Right lobe of liver (tissue), 4 donors: ENCODE data around the gene SPATA6L.

Experiments
- CTCF ChIP-seq, 4 donors: fragments of 200-600 bp in 3 of 4; fragments of 450-650 bp in 1 of 4; IDR thresholded peaks; one replicate each; pipeline versions ENCODE4 v1.5.1 to v1.8.0; 2016 to 2022; ENCODE audit warnings: antibody characterized with exemption in 4 of 4, mild to moderate bottlenecking in 2 of 4
- POLR2A ChIP-seq: fragments of 450-650 bp; IDR thresholded peaks from one replicate; pipeline ENCODE4 v1.6.1; 2017; ENCODE audit warnings: antibody characterized with exemption, mild to moderate bottlenecking
- donor health status: DM: no; HTN: no; CAD: no.
- donor health status: DM: no; HTN: no; CAD: no.
- donor health status: DM: no; HTN: yes; CAD: no.

DNA sequence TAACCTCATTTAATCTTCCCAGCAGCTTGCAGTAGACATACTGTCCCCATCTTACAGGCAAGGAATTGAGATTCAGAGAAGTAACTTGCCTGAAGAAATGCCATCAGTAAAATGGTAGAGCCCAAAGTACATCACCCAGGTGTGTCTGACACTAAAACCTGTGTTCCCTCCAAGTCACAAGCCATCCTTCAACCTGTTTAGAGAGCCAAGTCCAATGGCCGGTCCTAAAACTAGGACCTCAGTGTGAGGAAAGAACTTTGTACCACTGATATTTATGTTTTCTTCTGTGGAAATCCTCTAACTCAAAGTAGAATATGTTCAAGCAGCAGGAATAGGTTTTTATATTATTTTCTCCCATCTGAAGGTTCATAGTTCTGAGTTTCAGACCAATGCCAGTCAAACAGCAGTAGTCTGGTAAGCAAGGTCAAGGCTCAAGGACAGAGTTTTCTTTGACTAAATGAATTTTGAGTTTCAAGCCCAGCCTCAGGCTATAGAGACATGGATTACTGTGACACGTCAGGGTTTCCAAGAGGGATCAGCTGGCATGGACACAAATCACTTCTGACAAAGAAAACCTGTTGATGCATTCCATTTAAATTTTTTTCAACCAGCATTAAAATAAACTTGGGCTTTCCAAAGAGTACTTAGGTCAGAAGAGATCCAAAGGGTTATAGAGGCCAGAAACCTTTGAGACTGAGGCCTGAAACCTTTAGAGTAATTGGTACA lies 85.1 kb downstream of the SPATA6L start:
- no peak for TF ChIP-seq CTCF (IDR thresholded peaks at IDR 0.05)
- TF ChIP-seq POLR2A = no peak
